KG1 (cell line): Measurements from ENCODE around the gene TACR2.

ENCODE experiments used
- DNase-seq: peaks from one replicate; lab custom pipeline; 2025; lab: John Stamatoyannopoulos, UW

Gene TACR2

GRCh38 chr10:69402386-69402785, 14.3 kb downstream of the TACR2 start:
- no peak for DNase-seq

- DNase-seq: no peak
These were observed 15.3 kb downstream of the TACR2 start for GRCh38 chr10:69401416-69401815.

- no peak for DNase-seq
These were observed 15.8 kb downstream of the TACR2 start for GRCh38 chr10:69400936-69401335.

- no peak for DNase-seq
These were observed 18.3 kb downstream of the TACR2 start for GRCh38 chr10:69398466-69398865.

GRCh38 chr10:69397972-69398371, 18.7 kb downstream of the TACR2 start:
- no peak for DNase-seq

GRCh38 chr10:69394020-69394419, 22.7 kb downstream of the TACR2 start:
- DNase-seq: no peak

- DNase-seq: peak; percentile 58
These were observed 24.2 kb downstream of the TACR2 start for GRCh38 chr10:69392481-69393000.

GRCh38 chr10:69391158-69391557, 25.6 kb downstream of the TACR2 start:
- no peak for DNase-seq

- no peak for DNase-seq
These were observed 26.8 kb downstream of the TACR2 start for GRCh38 chr10:69389827-69390490.

- DNase-seq: no peak
These were observed 28.2 kb downstream of the TACR2 start for GRCh38 chr10:69388488-69388887.

GRCh38 chr10:69387500-69387899, 29.2 kb downstream of the TACR2 start:
- DNase-seq: no peak

- no peak for DNase-seq
These were observed 31.0 kb downstream of the TACR2 start for GRCh38 chr10:69385454-69386350.

- no peak for DNase-seq
These were observed 32.4 kb downstream of the TACR2 start for GRCh38 chr10:69384320-69384719.

GRCh38 chr10:69383558-69383957, 33.2 kb downstream of the TACR2 start:
- no peak for DNase-seq

GRCh38 chr10:69382382-69383117, 34.2 kb downstream of the TACR2 start:
- DNase-seq: no peak

- no peak for DNase-seq
These were observed 36.9 kb downstream of the TACR2 start for GRCh38 chr10:69379800-69380199.

GRCh38 chr10:69377933-69378332, 38.8 kb downstream of the TACR2 start:
- no peak for DNase-seq

- DNase-seq: no peak
These were observed 39.5 kb downstream of the TACR2 start for GRCh38 chr10:69377191-69377590.

- DNase-seq: no peak
These were observed 40.1 kb downstream of the TACR2 start for GRCh38 chr10:69376662-69377061.

- no peak for DNase-seq
These were observed 41.2 kb downstream of the TACR2 start for GRCh38 chr10:69375307-69376151.

- DNase-seq: no peak
These were observed 41.8 kb downstream of the TACR2 start for GRCh38 chr10:69374931-69375306.

GRCh38 chr10:69374242-69374641, 42.5 kb downstream of the TACR2 start:
- DNase-seq: no peak
